IMR-90 (cell line): ENCODE measurements around the gene NUCB1. TPM values are rescaled to one million over a fixed set of nuclear protein-coding genes. Genes with fewer than 3 reads are reported as not detected.

Source experiments
- FOS ChIP-seq: fragments of 150-350 bp; IDR thresholded peaks from 2 replicates; pipeline ENCODE4 v1.6.1; 2016; ENCODE audit warnings: low read depth, low read length
- RCOR1 ChIP-seq: IDR thresholded peaks from 2 replicates; pipeline ENCODE4 v1.6.1; 2012; ENCODE audit warnings: mild to moderate bottlenecking, low read length, improper control_type of control experiment; ENCODE audit not compliant: insufficient replicate concordance
- polyA plus RNA-seq, 3 experiments: library from polyadenylated mRNA; depleted of rRNA; stranded (reverse); fragments of >200 nt; gene quantifications; 2 replicates each; pipeline ENCODE4 v1.2.3, GENCODE V29; 2012; ENCODE audit warnings: low replicate concordance in 1 of 3
- total RNA-seq: library from RNA; depleted of rRNA; stranded (reverse); fragments of >200 nt; gene quantifications from 2 replicates; pipeline ENCODE4 v1.2.3, GENCODE V29; 2012
- TF ChIP-seq, protein P1 (sequence below): conservative IDR thresholded peaks from 2 replicates; pipeline ENCODE4 v1.5.1; 2012; ENCODE audit warnings: mild to moderate bottlenecking, low read depth, low read length, improper control_type of control experiment

NUCB1 gene
- total and polyA plus RNA-seq, 2 of the 4 experiments (the other 2 are of a cell fraction) = 37.3 to 253 TPM

DNA sequence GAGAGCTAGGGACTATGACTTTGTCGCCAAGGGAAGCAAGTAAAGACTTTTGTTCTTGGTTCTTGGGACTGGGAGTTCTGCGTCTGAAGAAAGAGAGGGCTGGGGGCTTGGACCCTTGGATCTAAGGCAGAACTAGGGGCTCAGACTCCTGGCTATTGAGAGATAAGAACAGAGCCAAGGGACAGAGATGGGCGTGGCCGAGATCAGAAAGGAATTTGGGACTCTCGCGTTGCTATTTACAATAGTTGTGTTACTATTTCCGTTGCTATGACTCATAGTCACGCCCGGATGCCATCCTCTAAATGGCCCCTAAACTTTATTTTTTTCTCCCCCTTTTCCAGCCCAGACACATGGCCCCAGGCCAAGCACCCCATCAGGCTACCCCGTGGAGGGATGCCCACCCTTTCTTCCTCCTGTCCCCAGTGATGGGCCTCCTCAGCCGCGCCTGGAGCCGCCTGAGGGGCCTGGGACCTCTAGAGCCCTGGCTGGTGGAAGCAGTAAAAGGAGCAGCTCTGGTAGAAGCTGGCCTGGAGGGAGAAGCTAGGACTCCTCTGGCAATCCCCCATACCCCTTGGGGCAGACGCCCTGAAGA lies 27.1 kb upstream of the NUCB1 start (continued):
- TF ChIP-seq, protein P1, sequence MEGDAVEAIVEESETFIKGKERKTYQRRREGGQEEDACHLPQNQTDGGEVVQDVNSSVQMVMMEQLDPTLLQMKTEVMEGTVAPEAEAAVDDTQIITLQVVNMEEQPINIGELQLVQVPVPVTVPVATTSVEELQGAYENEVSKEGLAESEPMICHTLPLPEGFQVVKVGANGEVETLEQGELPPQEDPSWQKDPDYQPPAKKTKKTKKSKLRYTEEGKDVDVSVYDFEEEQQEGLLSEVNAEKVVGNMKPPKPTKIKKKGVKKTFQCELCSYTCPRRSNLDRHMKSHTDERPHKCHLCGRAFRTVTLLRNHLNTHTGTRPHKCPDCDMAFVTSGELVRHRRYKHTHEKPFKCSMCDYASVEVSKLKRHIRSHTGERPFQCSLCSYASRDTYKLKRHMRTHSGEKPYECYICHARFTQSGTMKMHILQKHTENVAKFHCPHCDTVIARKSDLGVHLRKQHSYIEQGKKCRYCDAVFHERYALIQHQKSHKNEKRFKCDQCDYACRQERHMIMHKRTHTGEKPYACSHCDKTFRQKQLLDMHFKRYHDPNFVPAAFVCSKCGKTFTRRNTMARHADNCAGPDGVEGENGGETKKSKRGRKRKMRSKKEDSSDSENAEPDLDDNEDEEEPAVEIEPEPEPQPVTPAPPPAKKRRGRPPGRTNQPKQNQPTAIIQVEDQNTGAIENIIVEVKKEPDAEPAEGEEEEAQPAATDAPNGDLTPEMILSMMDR = no peak
- TF ChIP-seq FOS (peak; percentile 82), RCOR1 (no peak)
